Heart left ventricle (tissue), 13 donors: ENCODE measurements around the gene WDR74.

Source experiments
- CTCF ChIP-seq, 12 donors: fragments of 200-600 bp; sonication (generic) in 4 of 12; IDR thresholded peaks; one replicate each; pipeline versions ENCODE4 v1.5.0 to v1.8.0; 2018 to 2022; ENCODE audit warnings: antibody characterized with exemption in 12 of 12, mild to moderate bottlenecking in 5 of 12
- POLR2A ChIP-seq, 2 donors: fragments of 450-650 bp; IDR thresholded peaks; one replicate each; pipeline ENCODE4 v1.6.1; 2017; ENCODE audit warnings: antibody characterized with exemption in 2 of 2, mild to moderate bottlenecking in 2 of 2, moderate library complexity in 2 of 2
- donor health status: ischemic (EF 13 %, LVEDD 7.1; RV severe dilation, severe dysfunction).
- donor health status: DM: no; HTN: yes; CAD: no.
- donor health status: DM: no; HTN: no; CAD: no.
- donor health status: ischemic (EF 25% LVEDD 6.9; RV normal size, moderate dysfunction).
- donor health status: ischemic (EF 25% LVEDD 5.7; RV mildly dilated, moderate dysfunction).
- donor health status: ischemic (EF 35%, LVEDD 5.7; RV mildly dilated, moderate dysfunction).
- donor health status: nonischemic (EF 11% LVEDD 7.7; RV severe dilation, severe dysfunction).
- donor health status: DM: yes; HTN: yes; CAD: no.
- donor health status: PGD.
- donor health status: ischemic (EF 29% LVEDD 5.4; RV normal size, mild dysfunction).
- donor health status: nonischemic (EF 23%, LVEDD 6.1; RV moderate dilation, normal function).

DNA sequence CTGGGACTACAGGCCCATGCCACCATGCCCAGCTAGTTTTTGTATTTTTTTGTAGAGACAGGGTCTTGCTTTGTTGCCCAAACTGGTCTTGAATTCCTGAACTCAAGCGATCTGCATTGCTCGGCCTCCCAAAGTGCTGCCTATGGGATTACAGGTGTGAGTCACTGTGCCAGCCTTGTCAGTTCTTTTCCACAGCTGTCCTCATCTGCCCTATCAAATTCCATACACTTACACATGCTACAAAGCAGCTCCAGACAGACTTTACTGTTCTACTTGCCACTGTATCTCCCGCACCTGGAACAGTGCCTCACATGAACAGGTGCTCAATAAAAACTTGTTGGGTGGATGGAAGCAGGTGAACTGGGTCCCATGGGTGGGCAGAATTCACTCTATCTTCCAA, 15.7 kb downstream of the WDR74 start:
- TF ChIP-seq CTCF (IDR thresholded peaks at IDR 0.05) (no peak), POLR2A (IDR thresholded peaks at IDR 0.05) (no peak)
